ENCODE measurements around the gene SELENBP1. TPM values are rescaled to one million over a fixed set of nuclear protein-coding genes. Genes with fewer than 3 reads are reported as not detected.

SELENBP1 gene
- total RNA-seq = 47.1 and 73.5 TPM in 2 replicates
- 43.6 and 69.0 TPM in 2 replicates for polyA plus RNA-seq

DNA sequence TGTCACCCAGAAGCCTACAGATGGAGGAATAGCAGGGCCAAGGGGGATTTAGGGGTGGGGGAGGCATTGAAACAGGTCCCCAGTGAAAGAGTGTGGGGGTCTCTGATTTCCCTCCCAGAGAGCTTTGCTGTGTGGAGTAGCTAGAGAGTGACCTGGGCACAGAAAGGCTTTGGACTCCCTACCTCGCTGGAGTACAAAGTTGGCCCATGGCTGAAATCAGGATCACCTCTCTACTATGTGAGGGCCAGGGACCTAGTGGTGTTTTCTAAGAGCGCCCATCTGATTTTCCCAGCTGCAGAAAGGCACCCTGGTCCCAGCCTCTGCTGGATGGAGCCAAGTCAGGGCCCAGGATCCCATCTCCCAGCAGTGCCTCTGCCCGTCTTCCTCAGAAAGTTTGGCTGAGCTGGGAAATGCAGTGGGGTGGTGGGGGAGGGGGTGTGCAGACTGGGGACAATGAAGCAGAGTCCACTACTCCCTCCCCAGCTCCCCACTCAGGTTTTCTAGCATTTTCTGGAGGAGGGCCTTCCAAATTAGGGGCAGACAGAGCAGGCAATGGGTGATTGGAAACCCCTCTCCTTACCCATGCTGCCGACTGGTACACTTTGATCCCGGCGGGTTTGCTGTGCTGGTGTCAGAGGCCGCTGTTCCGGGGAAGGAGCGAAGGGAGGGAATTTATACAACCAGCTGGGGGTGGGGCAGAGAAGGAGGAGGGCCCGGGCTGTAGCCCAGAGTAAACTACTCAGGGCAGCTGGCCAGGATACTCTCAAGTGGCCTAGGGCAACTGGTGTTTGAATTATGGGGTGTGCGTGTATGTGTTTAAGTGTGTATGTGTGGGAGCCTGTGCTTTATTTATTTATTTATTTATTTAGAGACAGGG, at the start of gene SELENBP1:
Gene SELENBP1, minus strand, starts transcription at position 648 of the 877 bp plus-strand sequence. Its CDS starts 64 bp downstream, at position 584.
- Histone ChIP-seq H3K4me1 (ENCODE audit: low read depth) (peaks cover 19% of the 10 kb centered on the region), H3K27me3 (no peaks in the 10 kb centered on the region)
- TF ChIP-seq, protein P1, sequence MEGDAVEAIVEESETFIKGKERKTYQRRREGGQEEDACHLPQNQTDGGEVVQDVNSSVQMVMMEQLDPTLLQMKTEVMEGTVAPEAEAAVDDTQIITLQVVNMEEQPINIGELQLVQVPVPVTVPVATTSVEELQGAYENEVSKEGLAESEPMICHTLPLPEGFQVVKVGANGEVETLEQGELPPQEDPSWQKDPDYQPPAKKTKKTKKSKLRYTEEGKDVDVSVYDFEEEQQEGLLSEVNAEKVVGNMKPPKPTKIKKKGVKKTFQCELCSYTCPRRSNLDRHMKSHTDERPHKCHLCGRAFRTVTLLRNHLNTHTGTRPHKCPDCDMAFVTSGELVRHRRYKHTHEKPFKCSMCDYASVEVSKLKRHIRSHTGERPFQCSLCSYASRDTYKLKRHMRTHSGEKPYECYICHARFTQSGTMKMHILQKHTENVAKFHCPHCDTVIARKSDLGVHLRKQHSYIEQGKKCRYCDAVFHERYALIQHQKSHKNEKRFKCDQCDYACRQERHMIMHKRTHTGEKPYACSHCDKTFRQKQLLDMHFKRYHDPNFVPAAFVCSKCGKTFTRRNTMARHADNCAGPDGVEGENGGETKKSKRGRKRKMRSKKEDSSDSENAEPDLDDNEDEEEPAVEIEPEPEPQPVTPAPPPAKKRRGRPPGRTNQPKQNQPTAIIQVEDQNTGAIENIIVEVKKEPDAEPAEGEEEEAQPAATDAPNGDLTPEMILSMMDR (IDR thresholded peaks at IDR 0.05; ENCODE audit: low read depth, low read length) = no peak

DNA sequence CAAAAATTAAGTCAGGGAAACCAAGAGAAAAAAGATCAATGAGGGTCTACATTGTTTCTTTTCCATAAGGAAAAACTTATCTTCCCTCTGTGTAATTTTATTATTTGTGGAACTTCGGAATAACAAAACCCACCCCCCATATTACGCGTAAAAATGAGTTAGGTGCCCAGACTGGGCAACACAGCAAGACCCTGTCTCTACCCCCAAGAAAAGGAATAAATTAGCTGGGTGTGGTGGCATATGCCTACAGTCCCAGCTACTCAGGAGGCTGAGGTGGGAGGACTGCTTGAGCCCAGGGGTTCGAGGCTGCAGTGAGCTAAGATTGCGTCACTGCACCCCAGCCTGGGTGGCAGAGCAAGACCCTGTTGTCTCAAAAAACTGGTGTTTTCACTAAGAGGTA, 47.3 kb upstream of the SELENBP1 start:
- no peak overlapping the region for H3K27ac ChIP-seq
- H3K36me3 ChIP-seq = peaks cover 60% of the 10 kb centered on the region
- no peak for DNase-seq (ENCODE audit: low read depth in 1 of 2, low spot score in 1 of 2)
- no peak overlapping the region for H3K4me3 ChIP-seq
- H3K4me1 ChIP-seq (ENCODE audit: low read depth) = no peaks in the 10 kb centered on the region
- H3K27me3 ChIP-seq = no peaks in the 10 kb centered on the region
- TF ChIP-seq, protein P1 (IDR thresholded peaks at IDR 0.05; ENCODE audit: low read depth, low read length) = no peak
- no peaks in the 10 kb centered on the region for H3K9me3 ChIP-seq (ENCODE audit: low read depth)

More for the DNA sequence above, at the start of gene SELENBP1:
- H3K27ac ChIP-seq = peak within 1 kb of the TSS; percentile 68
- no peaks in the 10 kb centered on the region for H3K36me3 ChIP-seq
- H3K4me3 ChIP-seq = peak within 1 kb of the TSS; percentile 38
- no peaks in the 10 kb centered on the region for H3K9me3 ChIP-seq (ENCODE audit: low read depth)
- DNase-seq (ENCODE audit: low read depth in 1 of 2, low spot score in 1 of 2) = peak; percentile 76 to 92

DNA sequence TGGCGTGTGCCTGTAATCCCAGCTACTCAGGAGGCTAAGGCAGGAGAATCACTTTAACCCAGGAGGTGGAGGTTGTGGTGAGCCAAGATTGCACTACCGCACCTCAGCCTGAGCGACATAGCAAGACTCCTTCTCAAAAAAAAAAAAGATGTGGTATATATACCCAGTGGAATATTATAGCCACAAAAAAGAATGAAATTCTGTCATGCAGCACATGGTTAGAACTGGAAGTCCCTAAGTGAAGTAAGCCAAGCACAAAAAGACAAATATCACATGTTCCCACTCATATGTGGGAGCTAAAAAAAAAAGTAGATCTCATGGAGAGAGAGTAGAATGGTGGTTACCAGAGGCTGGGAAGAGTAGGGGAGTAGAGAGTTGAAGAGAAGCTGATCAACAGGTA, 45.6 kb upstream of the SELENBP1 start:
- no peaks in the 10 kb centered on the region for H3K4me1 ChIP-seq (ENCODE audit: low read depth)
- no peaks in the 10 kb centered on the region for H3K9me3 ChIP-seq (ENCODE audit: low read depth)
- H3K27ac ChIP-seq = no peak overlapping the region
- no peak overlapping the region for H3K4me3 ChIP-seq
- H3K27me3 ChIP-seq = no peaks in the 10 kb centered on the region
- peaks cover 58% of the 10 kb centered on the region for H3K36me3 ChIP-seq
- TF ChIP-seq, protein P1 (IDR thresholded peaks at IDR 0.05; ENCODE audit: low read depth, low read length) = no peak
- no peak for DNase-seq (ENCODE audit: low read depth in 1 of 2, low spot score in 1 of 2)

DNA sequence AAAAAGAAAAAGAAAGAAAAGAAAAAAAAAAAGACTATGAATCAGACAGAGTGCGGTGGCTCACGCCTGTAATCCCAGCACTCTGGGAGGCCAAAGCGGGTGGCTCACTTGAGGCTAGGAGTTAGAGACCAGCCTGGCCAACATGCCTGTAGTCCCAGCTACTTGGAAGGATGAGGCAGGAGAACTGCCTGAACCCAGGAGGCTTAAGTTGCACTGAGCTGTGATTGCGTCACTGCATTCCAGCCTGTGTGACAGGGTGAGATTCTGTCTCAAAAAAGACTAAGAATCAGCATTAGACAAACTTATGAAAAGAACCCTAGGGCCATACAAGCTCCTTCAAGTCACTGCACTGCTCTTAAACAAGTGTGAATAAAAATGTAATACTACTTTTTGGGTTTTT, 43.7 kb upstream of the SELENBP1 start:
- Histone ChIP-seq H3K36me3 (peaks cover 56% of the 10 kb centered on the region), H3K9me3 (ENCODE audit: low read depth) (no peaks in the 10 kb centered on the region), H3K27ac (no peak overlapping the region), H3K4me1 (ENCODE audit: low read depth) (no peaks in the 10 kb centered on the region), H3K4me3 (no peak overlapping the region), H3K27me3 (no peaks in the 10 kb centered on the region)
- TF ChIP-seq, protein P1 (IDR thresholded peaks at IDR 0.05; ENCODE audit: low read depth, low read length) = no peak
- peak in 1 of 2 donors; percentile 84 for DNase-seq (ENCODE audit: low read depth in 1 of 2, low spot score in 1 of 2)

DNA sequence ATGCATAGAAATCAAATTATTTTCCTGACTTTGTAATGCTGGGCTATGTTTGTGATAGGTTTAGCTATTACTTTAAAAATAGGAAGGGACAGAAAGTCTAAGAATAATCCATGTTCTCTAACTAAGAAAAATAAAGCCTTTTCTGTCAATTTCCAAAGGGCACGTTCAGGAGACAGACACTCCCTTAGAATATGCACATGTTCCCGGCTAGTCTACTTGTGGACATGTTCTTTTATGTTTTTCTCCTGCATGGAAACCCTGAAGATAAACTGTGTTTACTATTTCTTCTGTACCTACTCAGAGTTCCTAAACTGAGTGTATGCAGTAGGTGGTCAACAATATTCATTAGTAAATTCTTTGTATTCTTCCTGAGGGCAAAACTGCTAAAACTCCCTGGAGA, 39.4 kb upstream of the SELENBP1 start:
- Histone ChIP-seq H3K9me3 (ENCODE audit: low read depth) (no peaks in the 10 kb centered on the region), H3K4me1 (ENCODE audit: low read depth) (no peaks in the 10 kb centered on the region), H3K27me3 (no peaks in the 10 kb centered on the region), H3K36me3 (peaks cover 78% of the 10 kb centered on the region), H3K4me3 (no peak overlapping the region), H3K27ac (no peak overlapping the region)
- no peak for DNase-seq (ENCODE audit: low read depth in 1 of 2, low spot score in 1 of 2)
- TF ChIP-seq, protein P1 (IDR thresholded peaks at IDR 0.05; ENCODE audit: low read depth, low read length) = no peak

All from cardiac muscle cell (in vitro differentiated cells and primary cell).